Measurements from ENCODE around the gene SLC25A38. TPM values are rescaled to one million over a fixed set of nuclear protein-coding genes. Genes with fewer than 3 reads are reported as not detected.

Gene SLC25A38
- total RNA-seq, 1 donor from 2014 or later: 34.4 TPM

DNA sequence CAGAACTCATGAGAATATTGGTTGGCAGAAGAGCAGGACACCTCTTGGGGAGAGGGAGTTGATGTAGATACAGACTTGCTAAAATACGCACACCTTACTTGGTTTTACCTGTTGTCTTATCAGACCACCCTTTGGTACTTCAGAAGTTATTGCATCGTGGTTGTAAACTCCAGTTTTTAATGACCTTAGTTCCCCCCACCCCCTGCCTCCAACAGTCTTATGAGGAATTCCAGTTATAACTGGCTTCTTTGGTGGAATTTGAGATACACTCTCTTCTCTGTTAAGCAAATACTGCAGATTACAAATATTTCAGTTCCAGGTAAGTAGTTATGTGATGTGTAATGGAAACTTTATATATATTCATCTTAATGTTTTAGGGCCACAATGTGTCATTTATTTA, 5.0 kb downstream of the SLC25A38 start:
- peaks cover 13% of the 10 kb centered on the region for H3K4me1 ChIP-seq (ENCODE audit: insufficient read depth, low read length)
- no peak overlapping the region for H3K4me3 ChIP-seq (ENCODE audit: insufficient read depth, low read depth, low read length)
- Mint-ChIP-seq H3K4me1 (ENCODE audit: low read depth, unreplicated experiment) (peaks cover 20% of the 10 kb centered on the region), H3K9me3 (ENCODE audit: unreplicated experiment) (no peaks in the 10 kb centered on the region), H3K4me3 (ENCODE audit: unreplicated experiment) (no peak overlapping the region), H3K36me3 (ENCODE audit: low read depth, unreplicated experiment) (peaks cover 12% of the 10 kb centered on the region), H3K27me3 (ENCODE audit: low read depth, unreplicated experiment) (no peaks in the 10 kb centered on the region), H3K27ac (ENCODE audit: unreplicated experiment) (no peak overlapping the region)
- no peak for FAIRE-seq
- H2AFZ ChIP-seq (ENCODE audit: low read depth, low read length): no peak overlapping the region
- H4K20me1 ChIP-seq (ENCODE audit: insufficient read depth, low read length): peaks cover 62% of the 10 kb centered on the region
- H3K27ac ChIP-seq (ENCODE audit: low read depth, low read length): no peak overlapping the region
- no peaks in the 10 kb centered on the region for H3K27me3 ChIP-seq (ENCODE audit: insufficient read depth, low read length)
- no peak overlapping the region for H3K4me2 ChIP-seq (ENCODE audit: low read length)
- H3K36me3 ChIP-seq (ENCODE audit: insufficient read depth, low read length): peaks cover 18% of the 10 kb centered on the region
- H3K79me2 ChIP-seq (ENCODE audit: insufficient read depth, low read length): peaks cover 78% of the 10 kb centered on the region
- DNase-seq (ENCODE audit: low read depth): no peak
- no peak overlapping the region for H3K9ac ChIP-seq (ENCODE audit: low read length)
- H3K9me3 ChIP-seq (ENCODE audit: insufficient read depth, low read depth, low read length): no peaks in the 10 kb centered on the region
- no peak for TF ChIP-seq EZH2 (IDR thresholded peaks at IDR 0.05; ENCODE audit: insufficient read depth, low read length)
- TF ChIP-seq, protein P1, sequence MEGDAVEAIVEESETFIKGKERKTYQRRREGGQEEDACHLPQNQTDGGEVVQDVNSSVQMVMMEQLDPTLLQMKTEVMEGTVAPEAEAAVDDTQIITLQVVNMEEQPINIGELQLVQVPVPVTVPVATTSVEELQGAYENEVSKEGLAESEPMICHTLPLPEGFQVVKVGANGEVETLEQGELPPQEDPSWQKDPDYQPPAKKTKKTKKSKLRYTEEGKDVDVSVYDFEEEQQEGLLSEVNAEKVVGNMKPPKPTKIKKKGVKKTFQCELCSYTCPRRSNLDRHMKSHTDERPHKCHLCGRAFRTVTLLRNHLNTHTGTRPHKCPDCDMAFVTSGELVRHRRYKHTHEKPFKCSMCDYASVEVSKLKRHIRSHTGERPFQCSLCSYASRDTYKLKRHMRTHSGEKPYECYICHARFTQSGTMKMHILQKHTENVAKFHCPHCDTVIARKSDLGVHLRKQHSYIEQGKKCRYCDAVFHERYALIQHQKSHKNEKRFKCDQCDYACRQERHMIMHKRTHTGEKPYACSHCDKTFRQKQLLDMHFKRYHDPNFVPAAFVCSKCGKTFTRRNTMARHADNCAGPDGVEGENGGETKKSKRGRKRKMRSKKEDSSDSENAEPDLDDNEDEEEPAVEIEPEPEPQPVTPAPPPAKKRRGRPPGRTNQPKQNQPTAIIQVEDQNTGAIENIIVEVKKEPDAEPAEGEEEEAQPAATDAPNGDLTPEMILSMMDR (IDR thresholded peaks at IDR 0.05; ENCODE audit: insufficient read depth, low read depth, low read length): no peak

DNA sequence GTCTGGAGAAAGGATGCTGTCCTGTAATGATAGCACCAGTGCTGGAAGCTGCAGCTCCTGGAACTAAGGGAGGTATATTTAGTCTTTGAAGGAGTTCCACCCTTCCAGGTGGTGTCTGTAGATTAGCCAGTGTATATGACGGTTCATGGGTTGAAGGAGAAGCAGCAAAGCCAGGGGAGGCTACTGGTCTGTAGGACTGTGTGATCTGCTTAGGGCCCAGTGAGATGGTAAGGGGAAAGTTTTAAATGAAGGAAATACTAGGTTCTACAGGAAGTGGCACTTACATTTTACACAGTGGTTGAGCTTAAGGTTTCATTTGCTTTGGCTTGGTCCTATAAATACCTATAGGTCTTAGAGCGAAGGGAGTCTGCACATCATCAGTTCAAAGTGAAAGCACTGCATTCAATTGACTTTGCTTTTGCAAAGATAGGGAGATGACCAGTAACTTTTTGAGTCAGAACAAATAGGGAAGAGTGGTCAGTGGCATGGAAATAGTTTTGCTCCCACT, 5.6 kb downstream of the SLC25A38 start:
- peaks cover 12% of the 10 kb centered on the region for H3K36me3 Mint-ChIP-seq (ENCODE audit: low read depth, unreplicated experiment)
- H3K4me3 Mint-ChIP-seq (ENCODE audit: unreplicated experiment): no peak overlapping the region
- Histone ChIP-seq H3K4me3 (ENCODE audit: insufficient read depth, low read depth, low read length) (no peak overlapping the region), H3K9me3 (ENCODE audit: insufficient read depth, low read depth, low read length) (no peaks in the 10 kb centered on the region), H3K27me3 (ENCODE audit: insufficient read depth, low read length) (no peaks in the 10 kb centered on the region), H3K4me1 (ENCODE audit: insufficient read depth, low read length) (peaks cover 13% of the 10 kb centered on the region), H2AFZ (ENCODE audit: low read depth, low read length) (no peak overlapping the region), H3K79me2 (ENCODE audit: insufficient read depth, low read length) (peaks cover 74% of the 10 kb centered on the region), H3K4me2 (ENCODE audit: low read length) (no peak overlapping the region), H3K36me3 (ENCODE audit: insufficient read depth, low read length) (peaks cover 25% of the 10 kb centered on the region), H3K27ac (ENCODE audit: low read depth, low read length) (no peak overlapping the region), H4K20me1 (ENCODE audit: insufficient read depth, low read length) (peaks cover 62% of the 10 kb centered on the region), H3K9ac (ENCODE audit: low read length) (no peak overlapping the region)
- FAIRE-seq (no peak), DNase-seq (ENCODE audit: low read depth) (no peak)
- H3K9me3 Mint-ChIP-seq (ENCODE audit: unreplicated experiment): no peaks in the 10 kb centered on the region
- no peak overlapping the region for H3K27ac Mint-ChIP-seq (ENCODE audit: unreplicated experiment)
- H3K4me1 Mint-ChIP-seq (ENCODE audit: low read depth, unreplicated experiment): peaks cover 20% of the 10 kb centered on the region
- TF ChIP-seq, protein P1 (IDR thresholded peaks at IDR 0.05; ENCODE audit: insufficient read depth, low read depth, low read length): no peak
- TF ChIP-seq EZH2 (IDR thresholded peaks at IDR 0.05; ENCODE audit: insufficient read depth, low read length): no peak
- no peaks in the 10 kb centered on the region for H3K27me3 Mint-ChIP-seq (ENCODE audit: low read depth, unreplicated experiment)

DNA sequence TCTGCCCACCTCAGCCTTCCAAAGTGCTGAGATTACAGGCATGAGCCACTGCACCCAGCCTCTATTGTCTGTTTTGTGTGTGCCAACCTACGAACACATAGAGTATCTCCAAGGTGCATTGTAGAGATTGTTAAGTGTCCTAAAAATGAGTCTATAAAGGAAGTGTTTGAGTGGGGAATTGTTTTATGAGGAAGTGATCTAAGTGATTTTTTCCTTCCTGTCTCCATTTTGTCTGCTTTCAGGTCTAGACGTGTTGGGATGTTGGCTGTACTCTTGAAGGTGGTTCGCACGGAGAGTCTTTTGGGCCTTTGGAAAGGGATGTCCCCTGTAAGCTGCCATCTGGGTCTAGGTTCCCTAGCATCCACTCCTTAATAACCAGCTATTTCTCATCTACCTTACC, 7.0 kb downstream of the SLC25A38 start:
- H3K4me3 Mint-ChIP-seq (ENCODE audit: unreplicated experiment): no peak overlapping the region
- no peaks in the 10 kb centered on the region for H3K9me3 Mint-ChIP-seq (ENCODE audit: unreplicated experiment)
- no peaks in the 10 kb centered on the region for H3K27me3 Mint-ChIP-seq (ENCODE audit: low read depth, unreplicated experiment)
- TF ChIP-seq, protein P1 (IDR thresholded peaks at IDR 0.05; ENCODE audit: insufficient read depth, low read depth, low read length): no peak
- no peak for TF ChIP-seq EZH2 (IDR thresholded peaks at IDR 0.05; ENCODE audit: insufficient read depth, low read length)
- H3K4me2 ChIP-seq (ENCODE audit: low read length): no peak overlapping the region
- DNase-seq (ENCODE audit: low read depth): no peak
- peaks cover 53% of the 10 kb centered on the region for H4K20me1 ChIP-seq (ENCODE audit: insufficient read depth, low read length)
- peaks cover 15% of the 10 kb centered on the region for H3K4me1 Mint-ChIP-seq (ENCODE audit: low read depth, unreplicated experiment)
- no peak overlapping the region for H3K27ac Mint-ChIP-seq (ENCODE audit: unreplicated experiment)
- no peak overlapping the region for H3K27ac ChIP-seq (ENCODE audit: low read depth, low read length)
- no peak overlapping the region for H3K9ac ChIP-seq (ENCODE audit: low read length)
- H3K9me3 ChIP-seq (ENCODE audit: insufficient read depth, low read depth, low read length): no peaks in the 10 kb centered on the region
- H2AFZ ChIP-seq (ENCODE audit: low read depth, low read length): no peak overlapping the region
- H3K79me2 ChIP-seq (ENCODE audit: insufficient read depth, low read length): peaks cover 62% of the 10 kb centered on the region
- peaks cover 5% of the 10 kb centered on the region for H3K4me1 ChIP-seq (ENCODE audit: insufficient read depth, low read length)
- no peaks in the 10 kb centered on the region for H3K27me3 ChIP-seq (ENCODE audit: insufficient read depth, low read length)
- peaks cover 36% of the 10 kb centered on the region for H3K36me3 ChIP-seq (ENCODE audit: insufficient read depth, low read length)
- peaks cover 20% of the 10 kb centered on the region for H3K36me3 Mint-ChIP-seq (ENCODE audit: low read depth, unreplicated experiment)
- no peak for FAIRE-seq
- H3K4me3 ChIP-seq (ENCODE audit: insufficient read depth, low read depth, low read length): no peak overlapping the region
